MM.1S (cell line): ENCODE results near the gene IL1R1.
A peak's percentile ranks its signal among the peaks of the same experiment; 100 is the strongest.
"Not testable (repeated sequence)": the region's sequence is repeated elsewhere in the genome, so short reads cannot be mapped to it uniquely, and the experiment has no call there.

Source experiments
- DNase-seq: peaks from one replicate; pipeline ENCODE4 v3.0.0-alpha.2; 2015
- H2AFZ ChIP-seq: fragments of 300-600 bp; sonication (generic); 2 replicates; pipeline ENCODE4 v1.6.0; 2016; ENCODE audit warnings: antibody characterized with exemption, low read length
- H3F3A ChIP-seq: fragments of 300-600 bp; sonication (generic); 2 replicates; pipeline ENCODE4 v1.6.1; 2016; ENCODE audit warnings: mild to moderate bottlenecking, antibody characterized with exemption, low read length, moderate library complexity, mixed read lengths; ENCODE audit not compliant: insufficient read depth
- H3K27ac ChIP-seq: fragments of 300-600 bp; sonication (generic); 2 replicates; pipeline ENCODE4 v1.5.1; 2016; ENCODE audit warnings: mild to moderate bottlenecking, low read length
- H3K27me3 ChIP-seq: fragments of 300-600 bp; sonication (generic); replicated peaks from 2 replicates; pipeline ENCODE4 v1.6.0; 2016; ENCODE audit warnings: low read length; ENCODE audit not compliant: insufficient read depth
- H3K36me3 ChIP-seq: fragments of 300-600 bp; sonication (generic); replicated peaks from 2 replicates; pipeline ENCODE4 v1.6.1; 2016; ENCODE audit warnings: mild to moderate bottlenecking, low read length, mixed read lengths; ENCODE audit not compliant: insufficient read depth
- H3K4me1 ChIP-seq: fragments of 300-600 bp; sonication (generic); 2 replicates; pipeline ENCODE4 v1.6.1; 2016; ENCODE audit warnings: low read length, mixed read lengths
- H3K4me2 ChIP-seq: fragments of 300-600 bp; sonication (generic); 2 replicates; pipeline ENCODE4 v1.6.0; 2016; ENCODE audit warnings: low read depth, low read length
- H3K4me3 ChIP-seq: fragments of 300-600 bp; sonication (generic); 2 replicates; pipeline ENCODE4 v1.5.1; 2016; ENCODE audit warnings: low read length, mixed read lengths
- H3K79me2 ChIP-seq: fragments of 300-600 bp; sonication (generic); 2 replicates; pipeline ENCODE4 v1.6.1; 2016; ENCODE audit warnings: mixed run types, low read length, mixed read lengths
- H3K9ac ChIP-seq: fragments of 300-600 bp; sonication (generic); 2 replicates; pipeline ENCODE4 v1.6.1; 2016; ENCODE audit warnings: low read length, mixed read lengths
- H3K9me2 ChIP-seq: fragments of 300-600 bp; sonication (generic); replicated peaks from 2 replicates; pipeline ENCODE4 v1.6.1; 2016; ENCODE audit warnings: mild to moderate bottlenecking, low read length, mixed read lengths; ENCODE audit not compliant: insufficient read depth
- H3K9me3 ChIP-seq: fragments of 300-600 bp; sonication (generic); replicated peaks from 2 replicates; pipeline ENCODE4 v1.6.1; 2016; ENCODE audit warnings: mild to moderate bottlenecking, low read length, mixed read lengths; ENCODE audit not compliant: insufficient read depth
- H4K20me1 ChIP-seq: fragments of 300-600 bp; sonication (generic); 2 replicates; pipeline ENCODE4 v1.6.1; 2016; ENCODE audit warnings: mild to moderate bottlenecking, low read length, moderate library complexity, mixed read lengths; ENCODE audit not compliant: insufficient read depth
- CTCF ChIP-seq: fragments of 300-600 bp; sonication (generic); IDR thresholded peaks from 2 replicates; pipeline ENCODE4 v1.5.1; 2016; ENCODE audit warnings: antibody characterized with exemption, low read length, mixed read lengths
- EZH2 ChIP-seq: fragments of 300-600 bp; sonication (generic); optimal IDR thresholded peaks from 2 replicates; pipeline ENCODE3; 2017; ENCODE audit warnings: low read depth, mild to moderate bottlenecking, antibody characterized with exemption, low read length, mixed read lengths
- EZH2phosphoT487 ChIP-seq: fragments of 300-600 bp; sonication (generic); IDR thresholded peaks from 2 replicates; pipeline ENCODE4 v1.6.1; 2018; ENCODE audit warnings: antibody characterized with exemption, low read length

The IL1R1 gene

GRCh38 chr2:102103284-102103683, 39.3 kb upstream of the IL1R1 start:
- Histone ChIP-seq H2AFZ (no peak overlapping the region), H3K9ac (no peak overlapping the region), H3K79me2 (no peaks in the 10 kb centered on the region), H3F3A (no peaks in the 10 kb centered on the region), H3K9me2 (no peaks in the 10 kb centered on the region), H3K27ac (no peak overlapping the region), H3K4me3 (no peak overlapping the region), H3K4me2 (no peak overlapping the region), H3K4me1 (no peaks in the 10 kb centered on the region), H4K20me1 (no peaks in the 10 kb centered on the region), H3K9me3 (no peaks in the 10 kb centered on the region), H3K27me3 (no peaks in the 10 kb centered on the region), H3K36me3 (no peaks in the 10 kb centered on the region)
- TF ChIP-seq EZH2 (no peak), CTCF (no peak), EZH2phosphoT487 (no peak)
- DNase-seq: no peak

DNA sequence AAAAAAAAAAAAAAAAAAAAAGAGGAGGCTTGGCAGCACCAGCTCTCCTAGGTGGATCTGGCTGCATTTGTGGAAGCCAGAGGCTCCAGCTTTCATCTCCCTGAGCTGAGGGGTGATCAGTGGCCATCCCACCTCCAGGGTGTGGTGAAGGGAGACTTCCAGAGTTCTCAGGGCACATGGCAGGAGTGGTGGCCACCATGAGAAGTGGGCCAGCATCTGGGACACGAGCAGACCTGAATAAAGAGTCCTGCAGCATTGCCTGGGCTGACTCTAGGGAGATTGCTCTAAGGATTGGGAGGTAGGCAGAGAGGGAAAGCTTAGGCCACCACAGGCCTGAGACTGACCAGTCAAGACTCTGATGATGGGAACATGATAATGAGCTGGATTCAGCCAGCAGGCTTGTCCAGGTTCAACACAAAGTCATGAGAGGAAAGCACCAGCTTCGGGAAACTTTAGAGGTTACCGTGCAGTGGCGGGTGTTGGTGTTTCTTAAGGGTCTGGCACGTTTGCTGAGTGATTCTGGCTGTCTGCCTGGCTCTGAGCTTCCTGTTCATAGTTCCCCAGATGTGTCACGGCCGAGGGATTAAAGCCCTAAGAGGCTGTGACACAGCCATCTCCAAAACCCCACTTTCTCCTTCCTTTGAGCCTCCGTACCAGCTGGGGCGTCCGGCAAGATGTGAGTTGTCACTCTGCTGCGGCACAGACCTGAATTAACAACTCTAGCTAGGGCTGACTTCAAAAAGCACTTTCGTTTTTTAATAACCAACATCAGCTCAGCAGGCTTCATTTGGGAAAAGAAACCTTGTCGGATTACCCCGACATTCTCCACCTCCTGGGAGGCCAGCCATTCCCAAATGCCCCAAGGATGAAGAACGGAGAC, 38.3 kb upstream of the IL1R1 start:
- H3K4me1 ChIP-seq: no peaks in the 10 kb centered on the region
- no peaks in the 10 kb centered on the region for H3K9me3 ChIP-seq
- TF ChIP-seq EZH2 (no peak), CTCF (no peak), EZH2phosphoT487 (no peak)
- no peak for DNase-seq
- H3K4me2 ChIP-seq: no peak overlapping the region
- H3K27me3 ChIP-seq: no peaks in the 10 kb centered on the region
- H3K36me3 ChIP-seq: no peaks in the 10 kb centered on the region
- no peak overlapping the region for H3K9ac ChIP-seq
- H3K79me2 ChIP-seq: no peaks in the 10 kb centered on the region
- 0 out of 2 replicates have a peak overlapping the region, but pooled peaks have one; percentile 21 for H2AFZ ChIP-seq
- H3F3A ChIP-seq: no peaks in the 10 kb centered on the region
- H3K27ac ChIP-seq: no peak overlapping the region
- H3K9me2 ChIP-seq: no peaks in the 10 kb centered on the region
- no peak overlapping the region for H3K4me3 ChIP-seq
- no peaks in the 10 kb centered on the region for H4K20me1 ChIP-seq

- DNase-seq: no peak
- TF ChIP-seq EZH2: no peak
- no peak for TF ChIP-seq CTCF
- TF ChIP-seq EZH2phosphoT487: no peak
- Histone ChIP-seq H3K4me3 (no peak overlapping the region), H3K27me3 (no peaks in the 10 kb centered on the region), H3F3A (no peaks in the 10 kb centered on the region), H4K20me1 (no peaks in the 10 kb centered on the region), H3K79me2 (no peaks in the 10 kb centered on the region), H3K9me3 (no peaks in the 10 kb centered on the region), H3K27ac (no peak overlapping the region), H3K4me1 (no peaks in the 10 kb centered on the region), H2AFZ (no peak overlapping the region), H3K4me2 (no peak overlapping the region), H3K9me2 (no peaks in the 10 kb centered on the region), H3K9ac (no peak overlapping the region), H3K36me3 (no peaks in the 10 kb centered on the region)
Measured at GRCh38 chr2:102106133-102106556, 36.4 kb upstream of the IL1R1 start.

- not testable (repeated sequence) for H3K9me2 ChIP-seq, DNase-seq, H3K9me3 ChIP-seq, H3K27ac ChIP-seq, H3K4me3 ChIP-seq, H4K20me1 ChIP-seq, H3K79me2 ChIP-seq, H2AFZ ChIP-seq, H3K9ac ChIP-seq, H3F3A ChIP-seq, H3K36me3 ChIP-seq, H3K4me2 ChIP-seq, H3K4me1 ChIP-seq, H3K27me3 ChIP-seq
Measured at GRCh38 chr2:102106813-102107740, 35.5 kb upstream of the IL1R1 start.
